Stimulated activated naive CD8-positive, alpha-beta T cell treated with anti-CD3 and anti-CD28 coated beads, Interleukin-15, Interleukin-2, amounts not matched to agents 100 ng/mL and 50 ng/mL, for 24 hours (primary cell): ENCODE measurements around the gene PLEKHA6.
"Not testable (repeated sequence)": the region's sequence is repeated elsewhere in the genome, so short reads cannot be mapped to it uniquely, and the experiment has no call there.

ENCODE experiments used
- H3K27ac Mint-ChIP-seq: one replicate; pipeline ENCODE4 v1.8.0; 2021; ENCODE audit warnings: mild to moderate bottlenecking, mixed read lengths
- H3K27me3 Mint-ChIP-seq: one replicate; pipeline ENCODE4 v1.8.0; 2021; ENCODE audit warnings: mixed read lengths
- H3K36me3 Mint-ChIP-seq: one replicate; pipeline ENCODE4 v1.8.0; 2021; ENCODE audit warnings: low read depth, mixed read lengths
- H3K4me1 Mint-ChIP-seq: one replicate; pipeline ENCODE4 v1.8.0; 2021; ENCODE audit warnings: low read depth, mixed read lengths
- H3K4me3 Mint-ChIP-seq: one replicate; pipeline ENCODE4 v1.8.0; 2021; ENCODE audit warnings: mild to moderate bottlenecking, mixed read lengths
- H3K9me3 Mint-ChIP-seq: one replicate; pipeline ENCODE4 v1.8.0; 2021; ENCODE audit warnings: mixed read lengths

PLEKHA6 gene

DNA sequence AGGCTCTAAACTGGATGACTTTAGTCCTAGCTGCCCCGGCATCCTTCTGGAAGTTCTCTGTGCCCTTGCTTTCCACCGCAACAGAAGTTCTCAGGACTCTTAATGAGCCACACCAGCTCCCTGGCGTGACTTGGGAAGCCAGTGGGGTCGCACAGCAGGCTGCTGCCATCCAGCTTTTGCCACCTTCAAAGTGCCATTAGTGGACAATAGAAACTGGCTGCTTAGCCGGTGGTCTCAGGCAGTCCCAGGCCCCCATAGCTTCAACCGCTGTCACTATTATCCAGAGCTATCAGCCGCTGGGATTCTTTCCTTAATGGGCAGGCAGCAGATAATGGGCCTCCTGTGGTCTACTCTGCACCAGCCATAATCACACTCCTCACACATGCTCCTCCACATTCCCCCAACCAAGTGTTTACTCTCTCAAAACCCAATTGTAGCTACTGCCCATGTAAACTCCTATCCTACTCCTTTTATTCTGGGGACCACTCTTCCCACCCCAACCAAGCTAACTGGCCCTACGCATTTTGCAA, 37.3 kb downstream of the PLEKHA6 start:
- Mint-ChIP-seq H3K36me3 (no peaks in the 10 kb centered on the region), H3K9me3 (no peaks in the 10 kb centered on the region), H3K4me1 (peaks cover 34% of the 10 kb centered on the region), H3K27ac (no peak overlapping the region), H3K27me3 (no peaks in the 10 kb centered on the region), H3K4me3 (no peak overlapping the region)

DNA sequence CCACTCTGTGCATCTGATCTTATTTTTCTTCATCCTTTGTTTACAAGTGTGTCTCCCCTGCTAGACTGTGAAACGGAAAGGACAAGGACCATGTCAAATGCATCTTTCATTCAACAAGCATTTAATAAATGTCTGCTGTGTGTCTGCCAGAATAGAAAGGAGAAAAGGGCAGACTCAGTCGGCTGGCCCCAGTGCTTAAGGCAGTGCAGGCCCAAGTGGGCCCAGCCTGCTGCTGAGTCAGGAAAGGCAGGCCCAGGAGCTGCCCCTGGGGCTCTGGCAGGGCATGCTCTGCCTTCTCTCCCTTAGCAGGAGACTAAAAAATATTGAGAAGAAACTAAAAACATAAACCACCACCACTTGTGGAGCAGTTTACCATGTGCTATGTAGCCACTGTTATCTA, 38.1 kb downstream of the PLEKHA6 start:
- no peaks in the 10 kb centered on the region for H3K9me3 Mint-ChIP-seq
- H3K36me3 Mint-ChIP-seq: no peaks in the 10 kb centered on the region
- H3K27ac Mint-ChIP-seq: no peak overlapping the region
- H3K27me3 Mint-ChIP-seq: no peaks in the 10 kb centered on the region
- H3K4me3 Mint-ChIP-seq: no peak overlapping the region
- H3K4me1 Mint-ChIP-seq: peaks cover 34% of the 10 kb centered on the region

DNA sequence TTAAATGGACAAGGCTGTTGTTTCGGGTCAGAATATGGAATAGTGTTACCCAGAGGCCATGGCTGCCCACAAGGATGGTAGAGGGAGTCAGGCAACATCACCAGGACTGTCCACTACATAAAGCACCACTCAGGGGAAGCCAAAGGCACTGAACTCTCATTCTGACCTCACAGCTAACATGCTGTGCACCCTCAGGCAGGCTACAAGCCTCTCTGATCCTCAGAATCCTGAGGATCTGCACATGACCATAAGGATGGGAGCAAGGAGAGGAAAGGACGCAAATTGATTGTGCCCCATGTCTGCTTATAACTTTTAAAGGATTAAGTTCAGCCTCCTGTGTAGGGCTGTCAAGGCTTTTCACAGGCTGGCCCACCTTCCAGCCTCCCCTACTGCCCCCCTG, 38.7 kb downstream of the PLEKHA6 start:
- H3K9me3 Mint-ChIP-seq: no peaks in the 10 kb centered on the region
- no peaks in the 10 kb centered on the region for H3K27me3 Mint-ChIP-seq
- H3K27ac Mint-ChIP-seq: peak overlapping the region; percentile 34
- H3K4me3 Mint-ChIP-seq: no peak overlapping the region
- no peaks in the 10 kb centered on the region for H3K36me3 Mint-ChIP-seq
- H3K4me1 Mint-ChIP-seq: peaks cover 34% of the 10 kb centered on the region

DNA sequence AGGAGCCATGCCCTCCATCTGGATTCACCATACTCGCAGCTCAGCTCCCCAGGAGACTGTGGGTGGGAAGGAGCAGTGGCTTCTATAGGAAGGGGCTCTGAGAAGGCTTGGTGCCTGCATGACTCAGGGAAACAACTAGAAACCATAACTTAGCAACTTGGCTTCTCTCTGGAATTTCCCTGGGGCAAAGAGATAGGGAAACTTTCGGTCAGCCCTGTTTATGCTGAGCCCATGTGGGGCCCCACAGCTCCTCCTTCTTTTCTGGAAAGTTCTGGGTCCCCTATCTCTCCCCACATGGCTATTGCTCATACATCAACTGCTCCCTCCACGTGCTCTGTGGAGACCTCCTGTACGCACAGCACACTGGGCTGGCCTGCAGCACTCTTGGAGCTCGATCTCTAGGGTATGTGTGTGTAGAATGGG, 39.3 kb downstream of the PLEKHA6 start:
- H3K27me3 Mint-ChIP-seq: no peaks in the 10 kb centered on the region
- no peaks in the 10 kb centered on the region for H3K36me3 Mint-ChIP-seq
- no peak overlapping the region for H3K4me3 Mint-ChIP-seq
- H3K4me1 Mint-ChIP-seq: peaks cover 34% of the 10 kb centered on the region
- no peaks in the 10 kb centered on the region for H3K9me3 Mint-ChIP-seq
- peak overlapping the region; percentile 34 for H3K27ac Mint-ChIP-seq

DNA sequence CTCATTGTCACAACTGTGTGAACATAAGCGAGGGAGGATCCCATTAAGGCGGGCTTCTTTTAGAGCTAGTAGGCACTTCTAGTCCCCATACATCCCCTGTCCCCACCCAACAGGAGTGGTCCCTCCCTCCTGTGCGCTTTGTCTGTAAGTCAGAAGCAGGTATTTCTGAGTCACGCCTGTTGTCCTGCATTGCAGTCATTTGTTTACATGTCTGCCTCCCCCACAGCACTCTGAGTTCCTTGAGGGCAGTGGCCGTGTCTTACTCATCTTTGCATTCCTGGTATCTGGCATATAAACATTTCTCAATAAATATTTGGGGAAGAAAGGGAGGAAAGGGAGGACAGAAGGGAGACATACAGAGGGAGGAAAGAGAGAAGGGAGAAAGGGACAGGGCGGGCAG, 40.3 kb downstream of the PLEKHA6 start:
- H3K4me3 Mint-ChIP-seq: no peak overlapping the region
- H3K9me3 Mint-ChIP-seq: no peaks in the 10 kb centered on the region
- H3K4me1 Mint-ChIP-seq: peaks cover 32% of the 10 kb centered on the region
- H3K36me3 Mint-ChIP-seq: no peaks in the 10 kb centered on the region
- H3K27ac Mint-ChIP-seq: no peak overlapping the region
- no peaks in the 10 kb centered on the region for H3K27me3 Mint-ChIP-seq

DNA sequence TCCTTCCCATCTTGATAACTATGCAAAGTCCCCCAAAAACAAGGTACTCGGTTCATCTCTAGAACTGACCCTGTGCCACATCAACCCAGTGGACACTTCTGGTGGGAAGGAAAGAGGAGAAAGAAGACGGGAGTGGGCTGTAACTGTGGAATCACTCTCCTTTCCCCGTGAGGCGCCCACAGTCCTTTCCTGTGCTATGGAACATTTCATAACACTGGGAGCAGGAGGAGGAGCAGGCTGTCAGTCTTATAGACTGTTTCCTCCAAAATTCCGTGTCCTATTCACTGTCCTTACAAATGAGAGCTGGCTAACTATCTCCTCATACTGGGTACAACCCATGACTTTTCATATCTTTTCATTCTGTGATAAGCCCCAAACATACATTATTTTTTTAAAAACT, 40.7 kb downstream of the PLEKHA6 start:
- Mint-ChIP-seq H3K9me3 (no peaks in the 10 kb centered on the region), H3K36me3 (no peaks in the 10 kb centered on the region), H3K27me3 (no peaks in the 10 kb centered on the region), H3K4me1 (peaks cover 28% of the 10 kb centered on the region), H3K27ac (no peak overlapping the region), H3K4me3 (no peak overlapping the region)

DNA sequence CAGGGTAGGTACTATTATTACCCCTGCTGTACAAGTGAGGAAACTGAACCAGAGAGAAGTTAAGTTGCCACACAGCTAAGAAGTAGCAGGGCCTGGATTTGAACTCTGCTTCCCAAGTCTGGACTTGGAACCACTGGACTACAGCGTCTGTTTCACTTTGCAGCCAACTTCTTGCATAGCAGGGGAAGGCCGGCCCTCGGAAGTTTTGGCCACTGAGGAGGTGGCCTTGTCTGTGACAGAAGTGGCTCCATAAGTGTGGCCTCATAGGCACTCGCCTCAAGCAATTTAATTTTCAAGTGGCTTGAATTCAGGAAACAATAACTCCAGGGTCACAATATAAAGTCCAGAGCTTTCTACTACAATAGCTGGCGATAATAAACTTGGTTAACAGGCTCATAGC, 41.4 kb downstream of the PLEKHA6 start:
- Mint-ChIP-seq H3K27me3 (no peaks in the 10 kb centered on the region), H3K9me3 (no peaks in the 10 kb centered on the region), H3K4me1 (peaks cover 26% of the 10 kb centered on the region), H3K36me3 (no peaks in the 10 kb centered on the region), H3K27ac (no peak overlapping the region), H3K4me3 (no peak overlapping the region)

DNA sequence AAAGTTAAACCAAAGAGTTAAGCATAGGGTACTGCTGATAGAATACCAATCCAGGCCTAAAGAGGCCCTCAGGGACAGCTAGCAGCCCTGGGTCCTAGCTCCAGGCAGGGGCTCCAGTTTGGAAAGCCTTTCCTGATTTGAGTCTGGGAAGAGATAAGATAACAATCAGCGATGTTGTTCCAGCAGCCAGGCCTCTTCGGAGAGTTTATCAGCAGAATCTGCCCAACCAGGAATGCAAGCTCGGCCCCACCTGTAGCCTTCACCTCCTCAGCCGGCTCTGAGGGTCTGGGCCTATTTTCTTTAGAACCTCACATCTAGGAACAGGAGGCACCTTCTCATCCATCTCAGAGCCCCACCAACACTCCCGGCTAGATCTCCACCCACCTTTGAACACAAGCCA, 42.6 kb downstream of the PLEKHA6 start:
- no peak overlapping the region for H3K4me3 Mint-ChIP-seq
- H3K36me3 Mint-ChIP-seq: no peaks in the 10 kb centered on the region
- no peaks in the 10 kb centered on the region for H3K27me3 Mint-ChIP-seq
- H3K27ac Mint-ChIP-seq: no peak overlapping the region
- H3K9me3 Mint-ChIP-seq: no peaks in the 10 kb centered on the region
- H3K4me1 Mint-ChIP-seq: peaks cover 23% of the 10 kb centered on the region

DNA sequence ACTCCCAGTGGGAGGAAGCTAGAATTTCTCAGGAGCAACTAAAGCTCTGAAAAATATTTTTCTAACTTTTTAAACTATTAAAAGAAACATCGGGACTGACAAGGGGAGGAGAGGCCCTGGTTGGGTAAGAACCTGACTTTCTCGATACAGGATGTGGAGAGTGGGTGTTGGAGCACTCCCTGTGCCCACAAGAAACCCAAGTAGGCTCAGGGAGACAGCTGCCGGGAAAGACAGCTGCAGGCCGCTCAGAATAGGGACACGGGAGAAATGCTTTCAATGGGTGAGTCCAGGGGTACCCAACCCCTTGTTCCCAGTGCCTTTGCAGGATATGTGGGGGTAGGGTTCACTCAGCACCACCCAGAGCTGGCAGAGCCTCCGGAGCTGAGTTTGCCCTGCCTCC, 43.6 kb downstream of the PLEKHA6 start:
- H3K36me3 Mint-ChIP-seq: no peaks in the 10 kb centered on the region
- H3K4me1 Mint-ChIP-seq: peaks cover 23% of the 10 kb centered on the region
- no peak overlapping the region for H3K4me3 Mint-ChIP-seq
- H3K9me3 Mint-ChIP-seq: no peaks in the 10 kb centered on the region
- H3K27ac Mint-ChIP-seq: no peak overlapping the region
- no peaks in the 10 kb centered on the region for H3K27me3 Mint-ChIP-seq

DNA sequence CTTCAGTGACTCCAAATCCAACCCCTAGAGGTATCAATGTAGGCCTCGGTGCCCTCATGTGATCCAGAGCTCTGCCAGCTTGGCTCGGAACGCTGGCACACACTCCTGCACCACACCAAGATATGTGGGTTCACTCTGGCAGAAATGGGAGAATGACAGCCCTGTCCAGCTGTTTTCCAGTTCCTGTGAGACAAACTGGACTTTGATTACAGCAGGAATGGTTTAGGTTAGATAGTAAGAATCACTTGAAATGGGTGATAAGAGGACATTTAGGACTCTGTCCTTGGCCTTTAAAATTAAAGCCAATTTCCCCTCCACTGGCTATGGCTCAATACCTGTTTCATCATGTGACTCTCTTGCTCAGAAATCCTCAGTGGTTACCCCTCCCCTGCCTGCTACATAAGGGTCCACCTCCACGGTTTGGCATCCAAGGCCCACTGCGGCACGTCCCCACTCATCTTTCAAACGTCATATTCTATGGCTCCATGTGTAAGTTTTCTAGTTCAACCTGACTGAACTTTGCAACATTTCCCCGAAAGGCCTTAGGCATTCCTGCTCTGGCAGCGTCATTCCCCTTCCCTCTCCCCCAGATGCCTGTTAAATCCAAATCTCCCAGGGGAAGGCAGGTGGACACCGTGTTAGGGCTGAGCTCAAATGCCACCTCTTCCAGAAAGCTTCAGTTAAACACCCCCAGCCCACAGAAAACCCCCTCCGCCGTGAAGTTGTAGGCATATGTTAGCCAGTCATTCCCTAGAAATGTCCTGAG, 44.7 kb downstream of the PLEKHA6 start:
- Mint-ChIP-seq H3K27ac (no peak overlapping the region), H3K4me3 (no peak overlapping the region), H3K27me3 (peaks cover 3% of the 10 kb centered on the region), H3K4me1 (peaks cover 16% of the 10 kb centered on the region), H3K9me3 (no peaks in the 10 kb centered on the region), H3K36me3 (no peaks in the 10 kb centered on the region)

DNA sequence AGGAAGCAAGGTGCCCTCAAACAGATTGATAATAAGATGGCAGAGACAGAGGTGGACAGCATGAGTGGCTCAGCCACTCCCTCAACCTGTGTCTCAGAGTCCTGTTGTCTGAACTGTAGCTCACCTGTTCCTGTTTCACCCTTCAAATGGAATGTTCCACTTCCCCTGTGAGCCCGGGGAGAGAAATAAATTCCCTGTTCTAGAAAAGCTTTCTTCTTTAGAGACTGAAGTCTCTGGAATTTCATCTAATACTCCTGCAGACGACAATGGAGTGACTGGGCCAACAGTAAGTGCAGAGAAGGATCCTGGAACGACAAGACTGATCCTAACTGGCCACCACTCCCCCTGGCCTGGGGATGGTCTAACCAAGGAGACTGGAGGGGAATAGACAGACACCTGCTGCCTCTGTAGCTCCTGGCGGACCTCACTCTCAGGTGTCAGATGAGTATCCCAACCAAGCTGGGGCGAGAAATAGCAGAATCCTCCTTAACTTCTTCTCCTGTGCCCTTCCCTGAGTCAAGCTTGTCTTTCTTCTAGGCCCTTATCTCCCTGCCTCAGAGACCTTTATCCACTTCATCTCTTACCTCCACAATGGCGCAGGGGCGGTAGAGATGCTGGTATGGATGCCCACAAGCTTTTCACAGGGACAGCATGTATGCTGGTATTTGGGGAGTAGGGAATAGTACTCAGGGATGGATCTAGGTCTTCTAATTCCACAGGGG, 45.4 kb downstream of the PLEKHA6 start:
- Mint-ChIP-seq H3K4me3 (no peak overlapping the region), H3K9me3 (no peaks in the 10 kb centered on the region), H3K27me3 (peaks cover 3% of the 10 kb centered on the region), H3K4me1 (peaks cover 10% of the 10 kb centered on the region), H3K27ac (no peak overlapping the region), H3K36me3 (no peaks in the 10 kb centered on the region)

DNA sequence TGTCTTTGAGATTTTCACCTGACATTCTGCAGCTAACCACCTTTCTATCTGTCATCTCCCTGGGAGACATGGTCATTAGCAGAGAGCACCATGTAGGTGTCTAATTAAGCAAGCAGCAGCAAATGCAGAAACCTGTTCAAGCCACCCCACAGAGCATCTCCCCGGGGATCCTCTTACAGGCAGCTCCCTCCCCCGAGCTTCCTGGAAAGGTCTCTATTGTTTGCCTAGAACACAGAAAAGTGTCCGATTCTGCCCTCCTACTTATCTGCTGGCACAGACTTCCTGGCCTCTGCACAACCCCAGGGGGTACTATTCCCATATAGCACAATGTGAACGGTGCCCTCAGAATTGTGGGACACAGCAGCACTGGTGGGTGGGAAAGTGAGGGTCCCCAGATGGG, 46.1 kb downstream of the PLEKHA6 start:
- H3K27me3 Mint-ChIP-seq: peaks cover 3% of the 10 kb centered on the region
- no peak overlapping the region for H3K27ac Mint-ChIP-seq
- peaks cover 6% of the 10 kb centered on the region for H3K4me1 Mint-ChIP-seq
- H3K9me3 Mint-ChIP-seq: no peaks in the 10 kb centered on the region
- no peaks in the 10 kb centered on the region for H3K36me3 Mint-ChIP-seq
- no peak overlapping the region for H3K4me3 Mint-ChIP-seq

DNA sequence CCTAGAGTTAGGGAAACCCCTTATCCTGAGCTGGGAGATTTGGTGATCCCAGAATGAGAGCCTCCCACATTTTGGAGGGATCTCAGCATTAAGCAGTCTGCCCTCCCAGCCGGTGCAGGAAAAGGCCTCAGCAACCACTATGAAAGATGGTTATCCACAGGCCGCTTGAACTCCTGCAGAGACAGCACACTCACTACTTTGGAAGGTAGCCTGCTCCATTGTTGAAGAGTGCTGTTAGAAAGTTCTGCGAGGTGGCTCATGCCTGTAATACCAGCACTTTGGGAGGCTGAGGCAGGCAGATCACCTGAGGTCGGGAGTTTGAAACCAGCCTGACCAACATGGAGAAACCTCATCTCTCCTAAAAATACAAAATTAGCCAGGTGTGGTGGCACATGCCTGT, 48.8 kb downstream of the PLEKHA6 start:
- not testable (repeated sequence) for H3K9me3 Mint-ChIP-seq, H3K4me1 Mint-ChIP-seq, H3K27me3 Mint-ChIP-seq

DNA sequence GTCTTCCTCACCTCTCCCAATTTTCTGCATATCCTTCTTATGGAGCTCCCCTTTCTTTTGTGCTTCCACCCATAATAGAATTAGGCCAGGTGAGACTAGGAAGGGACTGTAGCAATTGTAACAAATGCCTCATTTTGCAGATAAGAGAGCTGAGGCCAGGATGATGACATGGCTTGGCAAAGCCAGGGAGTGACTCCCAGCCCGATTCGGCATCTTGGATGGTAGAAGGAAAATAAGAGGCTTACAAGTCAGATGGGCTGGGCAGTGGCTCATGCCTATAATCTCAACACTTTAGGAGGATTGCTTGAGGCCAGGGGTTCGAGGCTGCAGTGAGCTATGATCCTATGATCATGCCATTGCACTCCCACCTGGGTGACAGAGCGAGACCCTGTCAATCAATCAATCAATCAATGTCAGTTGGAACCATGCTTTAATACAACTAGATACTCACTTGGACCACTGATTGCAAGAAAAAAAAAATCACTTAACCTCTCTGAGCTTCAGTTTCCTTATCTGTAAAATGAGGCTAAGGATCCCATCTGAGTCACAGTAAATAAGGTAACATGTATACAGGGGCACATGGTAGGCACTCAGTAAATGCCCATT, 51.6 kb downstream of the PLEKHA6 start:
- H3K36me3 Mint-ChIP-seq: no peaks in the 10 kb centered on the region
- H3K4me3 Mint-ChIP-seq: no peak overlapping the region
- no peak overlapping the region for H3K27ac Mint-ChIP-seq
- H3K27me3 Mint-ChIP-seq: peaks cover 8% of the 10 kb centered on the region
- no peaks in the 10 kb centered on the region for H3K9me3 Mint-ChIP-seq
- H3K4me1 Mint-ChIP-seq: no peaks in the 10 kb centered on the region

More for the DNA sequence above, 48.8 kb downstream of the PLEKHA6 start:
- not testable (repeated sequence) for H3K4me3 Mint-ChIP-seq, H3K36me3 Mint-ChIP-seq, H3K27ac Mint-ChIP-seq

DNA sequence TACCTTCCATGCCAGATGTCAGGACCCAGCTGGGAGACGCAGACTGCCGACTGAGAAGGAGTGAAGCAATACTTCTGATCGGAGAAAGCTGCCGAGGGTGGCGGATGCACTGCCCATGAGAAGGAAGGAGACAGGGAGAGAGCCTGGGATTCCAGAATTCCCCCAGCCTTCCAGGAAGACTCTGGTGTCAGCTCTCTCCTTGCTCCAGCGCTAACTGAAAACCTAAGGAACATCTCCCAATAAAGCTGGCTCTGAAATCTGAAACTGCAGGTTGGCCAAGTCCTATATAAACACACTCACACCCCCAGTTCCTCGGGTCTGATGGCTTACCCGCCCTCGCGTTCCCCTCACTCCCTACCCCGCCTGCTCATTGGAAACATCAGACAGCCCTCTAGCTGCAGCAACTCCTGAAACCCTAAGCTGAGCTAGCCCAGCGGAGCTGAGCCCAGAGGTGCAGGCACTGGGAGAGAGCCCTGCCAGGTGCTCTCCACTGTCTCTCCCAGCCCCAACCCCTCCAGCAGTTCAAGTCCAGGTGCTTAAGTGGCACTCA, 52.3 kb downstream of the PLEKHA6 start:
- Mint-ChIP-seq H3K27me3 (peaks cover 12% of the 10 kb centered on the region), H3K27ac (no peak overlapping the region), H3K9me3 (no peaks in the 10 kb centered on the region), H3K36me3 (no peaks in the 10 kb centered on the region), H3K4me1 (no peaks in the 10 kb centered on the region), H3K4me3 (no peak overlapping the region)
